GM12801 (cell line): ENCODE results near the gene KRTAP3-2.

Experiments
- CTCF ChIP-seq: IDR thresholded peaks from one replicate; pipeline ENCODE4 v1.5.1; 2011; ENCODE audit warnings: control low read depth; ENCODE audit not compliant: insufficient read length; ENCODE audit errors: extremely low read depth

KRTAP3-2 gene

GRCh38 chr17:41009301-41009760 is 9.6 kb upstream of the KRTAP3-2 start:
- no peak for TF ChIP-seq CTCF

- no peak for TF ChIP-seq CTCF
Observed at GRCh38 chr17:41008811-41009210, 9.1 kb upstream of the KRTAP3-2 start, which contains the start of gene KRTAP3-1. TSS of gene KRTAP3-1 (minus strand) at chr17:41009128. CDS start at chr17:41009074, 54 bp downstream.

GRCh38 chr17:41004397-41004796 is 4.7 kb upstream of the KRTAP3-2 start:
- TF ChIP-seq CTCF, result no peak

GRCh38 chr17:41003926-41004325 is 4.2 kb upstream of the KRTAP3-2 start:
- no peak for TF ChIP-seq CTCF

GRCh38 chr17:41002814-41003213 is 3.1 kb upstream of the KRTAP3-2 start:
- TF ChIP-seq CTCF, result no peak

- no peak for TF ChIP-seq CTCF
Observed at GRCh38 chr17:41001795-41002194, 2.1 kb upstream of the KRTAP3-2 start.

GRCh38 chr17:40997361-40997760 is 2.3 kb downstream of the KRTAP3-2 start:
- TF ChIP-seq CTCF, result no peak

- TF ChIP-seq CTCF, result no peak
Observed at GRCh38 chr17:40996829-40997228, 2.9 kb downstream of the KRTAP3-2 start.
